ENCODE measurements around the gene HIVEP3.

The HIVEP3 gene

GRCh38 chr1:41679531-41679930, 239.2 kb downstream of the HIVEP3 start:
- Mint-ChIP-seq H3K27ac (peak overlapping the region; percentile 92), H3K4me3 (no peak overlapping the region), H3K27me3 (peaks cover 11% of the 10 kb centered on the region), H3K4me1 (ENCODE audit: low read depth) (peaks cover 91% of the 10 kb centered on the region), H3K9me3 (no peaks in the 10 kb centered on the region), H3K36me3 (ENCODE audit: low read depth) (no peaks in the 10 kb centered on the region)
- intact Hi-C loops (cut with micrococcal nuclease): no loop called here

GRCh38 chr1:41678111-41678878, 240.4 kb downstream of the HIVEP3 start:
- no peak overlapping the region for H3K4me3 Mint-ChIP-seq
- H3K9me3 Mint-ChIP-seq: no peaks in the 10 kb centered on the region
- H3K36me3 Mint-ChIP-seq (ENCODE audit: low read depth): no peaks in the 10 kb centered on the region
- peaks cover 91% of the 10 kb centered on the region for H3K4me1 Mint-ChIP-seq (ENCODE audit: low read depth)
- H3K27me3 Mint-ChIP-seq: peaks cover 18% of the 10 kb centered on the region
- peak overlapping the region; percentile 92 for H3K27ac Mint-ChIP-seq
- intact Hi-C loops (cut with micrococcal nuclease): no loop called here

- Mint-ChIP-seq H3K9me3 (no peaks in the 10 kb centered on the region), H3K27me3 (peaks cover 18% of the 10 kb centered on the region), H3K27ac (peak overlapping the region; percentile 92), H3K4me3 (no peak overlapping the region), H3K4me1 (ENCODE audit: low read depth) (peaks cover 91% of the 10 kb centered on the region), H3K36me3 (ENCODE audit: low read depth) (no peaks in the 10 kb centered on the region)
- intact Hi-C loops (cut with micrococcal nuclease): no loop called here
Measured at GRCh38 chr1:41677620-41678019, 241.1 kb downstream of the HIVEP3 start.

GRCh38 chr1:41675401-41675800, 243.3 kb downstream of the HIVEP3 start:
- H3K4me3 Mint-ChIP-seq: no peak overlapping the region
- H3K27ac Mint-ChIP-seq: peak overlapping the region; percentile 63
- intact Hi-C loops (cut with micrococcal nuclease): no loop called here
- H3K4me1 Mint-ChIP-seq (ENCODE audit: low read depth): peaks cover 96% of the 10 kb centered on the region
- peaks cover 25% of the 10 kb centered on the region for H3K27me3 Mint-ChIP-seq
- H3K36me3 Mint-ChIP-seq (ENCODE audit: low read depth): no peaks in the 10 kb centered on the region
- H3K9me3 Mint-ChIP-seq: no peaks in the 10 kb centered on the region

GRCh38 chr1:41674522-41674921, 244.2 kb downstream of the HIVEP3 start:
- peaks cover 25% of the 10 kb centered on the region for H3K27me3 Mint-ChIP-seq
- no peak overlapping the region for H3K4me3 Mint-ChIP-seq
- H3K9me3 Mint-ChIP-seq: no peaks in the 10 kb centered on the region
- peak overlapping the region; percentile 74 for H3K27ac Mint-ChIP-seq
- H3K4me1 Mint-ChIP-seq (ENCODE audit: low read depth): peaks cover 98% of the 10 kb centered on the region
- no peaks in the 10 kb centered on the region for H3K36me3 Mint-ChIP-seq (ENCODE audit: low read depth)
- intact Hi-C loops (cut with micrococcal nuclease): no loop called here

- H3K27ac Mint-ChIP-seq: peak overlapping the region; percentile 74
- H3K36me3 Mint-ChIP-seq (ENCODE audit: low read depth): no peaks in the 10 kb centered on the region
- intact Hi-C loops (cut with micrococcal nuclease): no loop called here
- no peaks in the 10 kb centered on the region for H3K9me3 Mint-ChIP-seq
- peaks cover 98% of the 10 kb centered on the region for H3K4me1 Mint-ChIP-seq (ENCODE audit: low read depth)
- H3K4me3 Mint-ChIP-seq: no peak overlapping the region
- peaks cover 25% of the 10 kb centered on the region for H3K27me3 Mint-ChIP-seq
Measured at GRCh38 chr1:41673806-41674205, 244.9 kb downstream of the HIVEP3 start.

GRCh38 chr1:41673378-41673777, 245.3 kb downstream of the HIVEP3 start:
- Mint-ChIP-seq H3K4me1 (ENCODE audit: low read depth) (peaks cover 98% of the 10 kb centered on the region), H3K4me3 (no peak overlapping the region), H3K27ac (peak overlapping the region; percentile 74), H3K27me3 (peaks cover 25% of the 10 kb centered on the region), H3K36me3 (ENCODE audit: low read depth) (no peaks in the 10 kb centered on the region), H3K9me3 (no peaks in the 10 kb centered on the region)
- intact Hi-C loops (cut with micrococcal nuclease): no loop called here

GRCh38 chr1:41672641-41673361, 245.9 kb downstream of the HIVEP3 start:
- Mint-ChIP-seq H3K27me3 (peaks cover 25% of the 10 kb centered on the region), H3K27ac (peak overlapping the region; percentile 74), H3K4me1 (ENCODE audit: low read depth) (peaks cover 98% of the 10 kb centered on the region), H3K36me3 (ENCODE audit: low read depth) (no peaks in the 10 kb centered on the region), H3K4me3 (peak overlapping the region; percentile 10), H3K9me3 (no peaks in the 10 kb centered on the region)
- intact Hi-C loops (cut with micrococcal nuclease): no loop called here

GRCh38 chr1:41672173-41672572, 246.5 kb downstream of the HIVEP3 start:
- Mint-ChIP-seq H3K4me1 (ENCODE audit: low read depth) (peaks cover 97% of the 10 kb centered on the region), H3K36me3 (ENCODE audit: low read depth) (no peaks in the 10 kb centered on the region), H3K27me3 (peaks cover 25% of the 10 kb centered on the region), H3K27ac (peak overlapping the region; percentile 74), H3K9me3 (no peaks in the 10 kb centered on the region), H3K4me3 (no peak overlapping the region)
- intact Hi-C loops (cut with micrococcal nuclease): no loop called here

GRCh38 chr1:41671116-41671755, 247.5 kb downstream of the HIVEP3 start:
- Mint-ChIP-seq H3K9me3 (no peaks in the 10 kb centered on the region), H3K4me3 (no peak overlapping the region), H3K4me1 (ENCODE audit: low read depth) (peaks cover 97% of the 10 kb centered on the region), H3K36me3 (ENCODE audit: low read depth) (no peaks in the 10 kb centered on the region), H3K27me3 (peaks cover 23% of the 10 kb centered on the region), H3K27ac (peak overlapping the region; percentile 74)
- intact Hi-C loops (cut with micrococcal nuclease): no loop called here

GRCh38 chr1:41670217-41670957, 248.3 kb downstream of the HIVEP3 start:
- no peaks in the 10 kb centered on the region for H3K9me3 Mint-ChIP-seq
- H3K27me3 Mint-ChIP-seq: peaks cover 22% of the 10 kb centered on the region
- intact Hi-C loops (cut with micrococcal nuclease): no loop called here
- no peaks in the 10 kb centered on the region for H3K36me3 Mint-ChIP-seq (ENCODE audit: low read depth)
- H3K4me3 Mint-ChIP-seq: no peak overlapping the region
- H3K4me1 Mint-ChIP-seq (ENCODE audit: low read depth): peaks cover 91% of the 10 kb centered on the region
- peak overlapping the region; percentile 74 for H3K27ac Mint-ChIP-seq

GRCh38 chr1:41668967-41669366, 249.8 kb downstream of the HIVEP3 start:
- Mint-ChIP-seq H3K27ac (peak overlapping the region; percentile 38), H3K9me3 (no peaks in the 10 kb centered on the region), H3K4me3 (no peak overlapping the region), H3K36me3 (ENCODE audit: low read depth) (no peaks in the 10 kb centered on the region), H3K4me1 (ENCODE audit: low read depth) (peaks cover 83% of the 10 kb centered on the region), H3K27me3 (peaks cover 13% of the 10 kb centered on the region)
- intact Hi-C loops (cut with micrococcal nuclease): no loop called here

- intact Hi-C loops (cut with micrococcal nuclease): no loop called here
- Mint-ChIP-seq H3K36me3 (ENCODE audit: low read depth) (no peaks in the 10 kb centered on the region), H3K27me3 (peaks cover 11% of the 10 kb centered on the region), H3K27ac (peak overlapping the region; percentile 38), H3K4me1 (ENCODE audit: low read depth) (peaks cover 83% of the 10 kb centered on the region), H3K4me3 (no peak overlapping the region), H3K9me3 (no peaks in the 10 kb centered on the region)
Measured at GRCh38 chr1:41668054-41668660, 250.6 kb downstream of the HIVEP3 start.
